SH-SY5Y (cell line): ENCODE data around the gene ZDHHC8.

Source experiments
- GATA2 ChIP-seq: IDR thresholded peaks from 2 replicates; pipeline ENCODE4 v1.6.1; 2011; ENCODE audit warnings: mild to moderate bottlenecking, low read depth, low read length
- GATA3 ChIP-seq: IDR thresholded peaks from 2 replicates; pipeline ENCODE4 v1.6.1; 2011; ENCODE audit warnings: low read depth, mild to moderate bottlenecking, low read length, moderate library complexity

DNA sequence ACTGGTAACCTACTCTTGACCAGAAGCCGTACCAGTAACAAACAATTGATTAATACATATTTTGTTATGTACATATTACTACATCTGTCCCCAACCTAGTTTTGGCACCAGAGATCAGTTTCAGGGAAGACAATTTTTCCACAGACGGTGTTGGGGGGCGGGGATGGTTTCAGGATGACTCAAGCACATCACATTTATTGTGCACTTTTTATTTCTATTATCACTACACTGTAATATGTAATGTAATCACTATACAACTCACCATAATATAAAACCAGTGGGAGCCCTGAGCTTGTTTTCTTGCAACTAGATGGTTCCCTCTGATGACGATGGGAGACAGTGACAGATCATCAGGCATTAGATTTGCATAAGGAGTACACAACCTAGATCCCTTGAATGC, 36.1 kb upstream of the ZDHHC8 start:
- no peak for TF ChIP-seq GATA3
- TF ChIP-seq GATA2, result no peak
